Activated gamma-delta T cell treated with Interleukin-2 at 50 U/mL for 16 hours (primary cell): ENCODE results near the gene YKT6.
"Not testable (repeated sequence)": the region's sequence is repeated elsewhere in the genome, so short reads cannot be mapped to it uniquely, and the experiment has no call there.

Experiments used
- DNase-seq: peaks from one replicate; pipeline ENCODE4 v3.0.0-alpha.2; 2020

Gene YKT6

DNA sequence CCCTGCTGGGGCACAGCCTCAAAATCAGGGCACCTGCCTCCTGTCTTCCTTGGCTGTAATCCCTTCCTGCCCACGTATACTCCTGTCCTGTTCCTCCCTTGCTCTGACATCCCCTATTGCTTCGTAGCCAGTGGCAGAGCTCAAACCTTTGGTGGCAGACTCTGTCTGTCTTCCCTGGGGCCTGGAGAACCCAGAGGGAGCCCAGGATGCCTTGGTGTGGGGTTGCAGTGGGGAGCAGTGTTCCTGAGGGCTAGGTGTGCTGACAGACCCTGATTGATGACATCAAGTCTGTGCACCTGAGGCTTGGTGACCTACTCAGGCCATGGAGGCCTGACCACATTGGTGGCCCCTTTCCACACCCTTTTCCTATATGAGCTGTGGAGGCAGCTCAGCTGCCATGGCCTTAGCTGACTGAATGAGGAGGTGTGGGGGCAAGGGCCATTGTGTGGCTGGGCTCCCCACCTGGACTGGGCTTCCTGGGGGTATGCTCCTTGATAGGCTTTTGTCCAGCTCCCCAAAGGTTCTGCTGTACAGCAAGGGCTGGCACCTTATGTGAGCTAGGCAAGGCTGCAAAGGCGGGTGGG lies 6.1 kb upstream of the YKT6 start:
- DNase-seq = no peak

DNA sequence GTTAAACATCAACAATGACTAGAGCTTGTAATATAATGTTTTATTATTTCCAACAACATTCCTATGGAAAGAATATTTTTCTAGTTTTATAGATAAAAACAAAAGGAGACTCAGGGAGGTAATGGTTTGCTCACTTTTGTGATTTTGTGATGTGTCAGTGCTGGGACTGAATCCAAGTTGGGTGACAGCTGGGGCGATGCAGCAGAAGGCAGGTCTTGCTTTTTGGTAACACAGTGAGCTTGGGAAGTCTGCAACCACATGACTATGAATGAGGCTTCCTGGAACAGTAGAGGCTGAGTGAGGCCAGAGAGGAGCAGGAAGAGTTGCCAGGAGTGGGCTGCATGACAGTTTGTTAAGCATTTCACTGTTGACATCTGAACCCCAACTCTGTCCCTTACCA lies 4.9 kb upstream of the YKT6 start:
- DNase-seq = no peak

DNA sequence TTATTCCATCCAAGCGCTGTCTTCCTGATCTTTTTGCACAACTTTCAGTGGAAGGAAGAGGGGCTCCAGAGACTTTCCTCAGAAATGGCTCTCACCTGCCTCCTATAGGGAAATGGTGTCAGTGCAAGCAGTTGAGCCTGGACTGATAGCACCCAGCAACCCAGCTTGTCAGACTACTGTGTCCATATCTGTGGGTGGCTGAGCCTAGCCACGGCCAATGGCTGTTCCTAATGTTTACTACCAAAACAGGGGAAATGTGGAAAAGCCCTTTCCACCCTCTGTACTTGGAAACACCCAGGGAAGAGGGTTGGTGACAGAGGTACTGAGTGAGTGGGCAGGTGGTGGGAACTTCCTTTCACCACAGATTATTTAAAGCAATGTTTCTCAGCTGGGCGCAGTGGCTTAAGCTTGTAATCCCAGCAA lies 4.3 kb upstream of the YKT6 start:
- no peak for DNase-seq

DNA sequence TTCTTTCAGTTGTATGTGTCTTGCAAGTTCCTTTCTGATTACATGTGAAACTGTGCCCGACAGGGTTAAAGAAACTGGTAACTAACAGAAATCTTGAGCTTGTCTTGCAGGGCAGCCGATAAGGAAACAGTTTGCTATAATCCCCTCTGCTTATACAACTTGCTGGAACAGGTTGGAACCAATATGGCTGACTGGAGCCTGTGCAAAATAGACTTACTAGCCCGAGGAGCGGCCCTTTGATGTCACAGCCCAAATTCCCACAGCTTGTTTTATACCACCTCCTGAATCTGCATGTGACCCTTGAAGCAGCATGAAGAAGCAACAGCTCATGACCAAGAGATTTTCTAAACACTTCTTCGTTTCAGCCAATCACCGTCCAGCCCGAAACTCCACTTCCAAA lies 3.3 kb upstream of the YKT6 start:
- DNase-seq = no peak

DNA sequence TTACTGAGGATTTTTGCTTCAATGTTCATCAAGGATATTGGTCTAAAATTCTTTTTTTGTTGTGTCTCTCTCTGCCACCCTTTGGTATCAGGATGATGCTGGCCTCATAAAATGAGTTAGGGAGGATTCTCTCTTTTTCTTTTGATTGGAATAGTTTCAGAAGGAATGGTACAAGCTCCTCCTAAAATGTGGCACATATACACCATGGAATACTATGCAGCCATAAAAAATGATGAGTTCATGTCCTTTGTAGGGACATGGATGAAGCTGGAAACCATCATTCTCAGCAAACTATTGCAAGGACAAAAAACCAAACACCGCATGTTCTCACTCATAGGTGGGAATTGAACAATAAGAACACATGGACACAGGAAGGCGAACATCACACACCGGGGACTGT lies 615 bp upstream of the YKT6 start:
- DNase-seq = not testable (repeated sequence)

DNA sequence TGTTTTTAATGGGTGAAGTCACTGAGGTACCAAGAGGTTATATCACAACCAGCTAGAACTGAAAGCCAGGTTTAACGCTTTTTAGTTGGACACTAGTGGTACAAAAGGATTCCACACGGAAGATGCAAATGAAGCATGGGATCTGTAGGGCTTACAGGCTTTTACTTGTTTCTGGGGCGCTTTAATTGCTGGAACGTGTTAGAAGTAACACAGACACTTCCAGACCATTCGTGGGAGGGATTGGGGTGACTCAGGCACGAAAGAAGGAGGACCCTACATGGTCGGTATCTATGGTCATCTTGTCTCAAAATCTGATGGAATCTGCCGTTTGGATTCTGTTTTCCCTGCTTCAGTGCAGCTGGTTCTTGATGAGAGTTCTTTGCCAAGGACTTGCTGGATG lies 1.0 kb downstream of the YKT6 start:
- DNase-seq = no peak

DNA sequence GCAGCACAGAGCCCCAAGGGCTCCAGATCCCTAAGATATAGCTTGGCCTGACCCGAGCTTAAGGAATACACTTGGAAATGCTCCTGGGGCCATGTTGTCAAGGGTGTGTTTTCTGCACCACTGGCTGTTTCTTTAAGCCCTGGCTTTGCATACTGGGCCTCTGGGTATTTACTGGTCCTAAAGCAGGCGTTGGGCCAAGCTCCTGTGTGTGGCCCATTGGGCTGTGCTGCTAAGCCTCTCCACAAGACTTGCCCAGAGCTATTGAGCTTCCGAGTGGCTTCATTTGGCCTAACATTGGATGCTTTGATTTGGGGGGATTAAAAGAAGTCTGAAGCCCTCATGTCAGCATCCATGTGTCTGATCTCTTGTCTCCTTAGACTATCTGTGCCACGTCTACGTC lies 5.2 kb downstream of the YKT6 start:
- DNase-seq = no peak

DNA sequence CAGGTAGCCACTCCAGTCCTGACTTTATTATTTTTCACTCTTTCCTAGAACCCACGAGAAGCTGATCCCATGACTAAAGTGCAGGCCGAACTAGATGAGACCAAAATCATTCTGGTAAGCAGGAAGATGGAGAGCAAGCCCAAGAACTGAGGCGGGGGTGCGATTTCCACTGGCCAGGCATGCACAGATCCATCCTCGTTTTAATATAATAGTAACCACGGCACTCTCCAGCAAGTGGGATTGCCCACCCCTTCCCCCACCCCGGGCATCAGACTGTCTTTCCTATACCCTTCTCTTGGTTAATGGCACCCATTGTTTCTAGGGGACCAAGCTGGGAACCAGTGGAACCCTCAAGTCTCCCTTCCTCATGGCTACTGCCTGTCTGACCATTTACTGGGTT lies 7.3 kb downstream of the YKT6 start:
- DNase-seq = no peak

DNA sequence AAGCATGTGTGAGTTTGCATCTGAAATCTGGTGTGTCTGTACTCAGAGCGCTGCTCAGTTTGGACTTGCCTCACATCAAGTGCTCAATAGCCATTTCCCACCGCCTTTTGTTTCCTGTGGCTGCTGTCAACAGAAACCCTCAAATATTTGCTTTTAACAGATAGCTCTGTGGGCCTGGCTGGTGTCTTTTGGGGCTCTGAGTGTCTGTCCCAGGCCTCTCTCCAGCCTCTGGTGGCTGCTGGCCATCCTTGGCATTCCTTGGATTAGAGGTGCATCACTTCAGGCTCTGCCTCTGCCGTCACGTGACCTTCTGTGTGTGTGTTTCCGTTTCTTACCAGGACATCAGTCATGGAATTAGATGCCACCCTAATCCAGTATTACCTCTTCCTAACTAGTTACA lies 9.3 kb downstream of the YKT6 start:
- DNase-seq = no peak

DNA sequence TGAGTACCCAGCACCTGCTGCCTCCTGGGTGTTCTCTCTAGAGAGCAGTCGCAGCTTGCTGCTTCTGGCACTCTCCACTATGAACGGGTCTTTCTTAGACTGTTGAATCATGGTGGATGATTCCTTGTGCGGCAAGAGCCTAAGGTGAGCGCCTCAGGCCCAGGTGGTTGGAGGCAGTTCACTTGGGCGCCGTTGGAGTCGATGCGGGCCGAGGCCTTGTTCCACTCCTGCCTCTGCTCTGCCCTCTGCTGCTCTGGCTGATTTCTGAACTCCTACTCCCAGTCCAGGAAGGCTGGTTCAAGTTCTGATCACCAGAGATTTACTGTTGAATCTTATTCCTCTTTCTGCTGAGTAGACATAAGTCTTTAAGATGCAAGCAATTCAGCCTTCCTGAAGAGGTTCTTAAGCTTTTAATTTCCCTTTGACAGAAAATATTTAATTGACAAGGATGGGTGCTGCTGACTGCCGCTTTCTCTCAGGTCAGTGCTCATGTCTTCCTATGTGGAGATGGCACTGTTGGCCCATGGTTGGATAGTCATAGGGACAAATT lies 10.4 kb downstream of the YKT6 start:
- DNase-seq = no peak

DNA sequence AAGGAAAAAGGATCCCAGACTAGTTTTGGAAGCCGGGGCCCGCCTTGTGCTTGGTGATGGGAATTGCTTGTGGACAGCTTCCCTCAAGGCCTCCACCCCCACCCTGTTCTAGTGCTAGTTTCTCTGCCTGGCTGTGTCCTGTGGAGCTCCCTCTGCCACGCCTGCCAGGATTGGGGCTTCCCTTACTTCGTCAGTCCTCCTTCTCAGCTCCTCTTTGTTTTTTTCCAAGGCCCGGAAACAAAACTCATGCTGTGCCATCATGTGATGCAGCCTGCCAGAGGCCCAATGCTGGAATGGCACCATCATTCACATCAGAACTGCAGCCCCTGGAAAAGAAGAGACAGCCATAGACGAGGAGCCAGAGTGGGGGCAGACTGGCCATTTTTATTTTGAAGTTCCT lies 11.2 kb downstream of the YKT6 start:
- no peak for DNase-seq

DNA sequence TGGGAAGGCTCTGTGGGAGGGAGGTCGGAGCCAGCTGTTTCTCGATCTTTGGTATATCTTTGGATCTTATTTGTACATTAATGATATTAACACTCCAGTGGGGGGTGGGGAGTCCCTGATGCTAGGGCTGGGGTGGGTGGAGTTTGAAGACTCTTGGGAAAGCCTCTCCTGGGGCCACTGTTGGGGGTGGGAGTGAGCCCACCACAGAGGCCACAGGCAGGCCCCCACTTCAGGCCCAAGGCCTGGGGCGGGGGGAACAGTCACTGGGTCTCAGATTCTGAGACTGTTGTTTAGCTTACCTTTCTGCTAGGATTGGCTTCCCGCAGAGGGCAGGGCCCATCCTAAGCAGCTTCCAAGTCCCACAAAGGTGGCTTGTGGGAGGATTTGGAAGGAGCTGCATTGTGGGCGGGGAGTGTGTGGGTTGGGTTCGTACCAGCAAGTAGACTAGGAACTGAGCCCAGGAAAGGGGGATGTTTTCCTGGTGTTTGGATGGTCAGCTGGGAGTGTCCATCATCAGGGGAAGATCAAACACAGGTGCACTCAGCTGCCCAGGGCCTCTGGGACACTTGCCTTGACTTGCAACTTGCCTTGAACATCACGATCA lies 11.9 kb downstream of the YKT6 start:
- no peak for DNase-seq

DNA sequence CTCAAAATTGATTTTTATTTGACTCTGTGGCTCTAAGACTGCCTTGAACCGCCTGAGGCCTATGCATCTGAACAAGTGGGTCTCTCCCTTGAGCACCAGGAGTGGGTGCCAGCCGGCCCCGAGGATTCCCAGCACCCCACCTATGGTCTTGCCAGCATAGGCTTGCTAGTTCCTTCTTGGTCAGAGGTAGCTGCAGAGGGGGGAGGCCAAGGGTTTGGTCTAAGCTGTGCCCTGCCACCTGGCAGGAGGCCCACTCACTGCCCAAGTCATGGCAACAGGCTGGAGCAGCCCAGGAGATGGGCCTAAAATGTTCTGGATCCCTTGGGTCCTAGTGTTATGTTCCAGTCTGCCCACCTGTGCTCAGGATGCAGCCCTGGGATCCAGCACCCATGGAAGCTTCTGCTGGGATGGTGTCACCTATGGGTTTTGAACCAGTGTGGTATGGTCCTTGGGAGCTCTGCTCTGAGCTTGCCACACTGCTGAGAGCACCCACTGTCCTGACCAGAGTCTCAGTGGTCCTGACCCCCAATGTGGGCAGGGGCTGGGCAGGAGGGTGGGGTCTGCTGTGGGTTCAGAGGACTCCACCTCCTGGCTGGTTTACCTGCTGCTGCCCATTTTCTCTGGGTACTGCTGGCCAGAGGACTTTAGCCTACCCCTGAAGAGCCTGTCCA lies 12.6 kb downstream of the YKT6 start:
- no peak for DNase-seq

DNA sequence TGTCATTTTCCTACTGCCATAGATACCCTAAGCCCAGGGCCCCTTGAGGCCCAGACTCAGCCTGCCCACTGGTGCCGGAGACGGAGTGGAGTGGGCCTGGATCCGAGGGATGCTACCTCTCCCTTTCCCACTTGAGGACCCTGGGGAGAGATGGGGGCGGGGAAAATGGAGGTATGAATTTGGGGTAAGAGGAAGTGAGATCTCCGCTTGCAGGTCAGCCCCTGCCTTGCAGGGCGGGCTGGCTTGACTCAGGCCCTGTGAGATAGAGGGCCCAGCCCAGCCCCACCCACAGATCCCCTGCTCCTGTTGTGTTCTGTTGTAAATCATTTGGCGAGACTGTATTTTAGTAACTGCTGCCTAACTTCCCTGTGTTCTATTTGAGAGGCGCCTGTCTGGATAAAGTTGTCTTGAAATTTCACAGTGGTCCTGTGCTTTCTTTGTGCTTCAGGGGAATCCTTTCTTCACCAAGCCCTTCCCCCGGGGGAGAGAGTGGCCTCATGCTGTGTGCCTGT lies 13.2 kb downstream of the YKT6 start:
- no peak for DNase-seq

DNA sequence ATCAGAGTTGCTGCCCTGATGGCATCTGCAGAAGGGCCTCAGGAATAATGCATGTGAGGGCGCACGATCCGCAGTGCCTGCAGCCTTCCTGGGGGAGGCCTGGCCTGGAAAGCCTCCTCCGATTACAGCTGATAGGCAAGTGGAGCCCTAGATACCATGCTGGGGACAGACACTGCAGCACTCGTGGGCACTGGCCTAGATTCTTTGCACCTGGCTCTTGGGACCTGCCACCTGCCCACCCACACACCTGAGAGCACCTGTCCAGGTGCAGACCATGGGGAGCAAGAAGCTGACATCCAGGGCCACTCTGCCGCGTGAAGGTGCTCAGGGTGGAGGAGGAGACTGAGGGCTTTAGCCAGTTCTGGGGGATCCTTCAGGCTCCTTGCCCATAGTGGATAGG lies 14.8 kb downstream of the YKT6 start:
- DNase-seq = no peak

DNA sequence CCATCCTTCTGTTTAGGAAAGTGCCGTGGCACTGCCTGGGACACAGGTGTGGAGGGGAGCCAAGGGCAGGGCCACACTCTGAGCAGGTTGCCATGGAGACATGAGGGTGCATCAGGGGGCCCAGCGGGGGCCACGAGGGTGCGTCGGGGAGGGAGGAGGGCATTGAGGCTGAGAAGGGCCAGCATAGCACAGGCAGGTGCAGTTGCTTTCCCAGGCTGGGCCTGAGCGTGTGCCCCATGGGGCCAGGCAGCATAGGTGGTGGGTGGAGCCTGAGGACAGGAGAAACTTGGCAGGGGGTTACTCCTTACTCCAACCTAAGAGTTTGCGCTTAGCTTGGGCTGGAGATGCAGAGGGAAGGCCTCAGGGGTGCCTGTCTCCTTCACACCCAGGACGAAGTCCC lies 15.2 kb downstream of the YKT6 start:
- DNase-seq = no peak

DNA sequence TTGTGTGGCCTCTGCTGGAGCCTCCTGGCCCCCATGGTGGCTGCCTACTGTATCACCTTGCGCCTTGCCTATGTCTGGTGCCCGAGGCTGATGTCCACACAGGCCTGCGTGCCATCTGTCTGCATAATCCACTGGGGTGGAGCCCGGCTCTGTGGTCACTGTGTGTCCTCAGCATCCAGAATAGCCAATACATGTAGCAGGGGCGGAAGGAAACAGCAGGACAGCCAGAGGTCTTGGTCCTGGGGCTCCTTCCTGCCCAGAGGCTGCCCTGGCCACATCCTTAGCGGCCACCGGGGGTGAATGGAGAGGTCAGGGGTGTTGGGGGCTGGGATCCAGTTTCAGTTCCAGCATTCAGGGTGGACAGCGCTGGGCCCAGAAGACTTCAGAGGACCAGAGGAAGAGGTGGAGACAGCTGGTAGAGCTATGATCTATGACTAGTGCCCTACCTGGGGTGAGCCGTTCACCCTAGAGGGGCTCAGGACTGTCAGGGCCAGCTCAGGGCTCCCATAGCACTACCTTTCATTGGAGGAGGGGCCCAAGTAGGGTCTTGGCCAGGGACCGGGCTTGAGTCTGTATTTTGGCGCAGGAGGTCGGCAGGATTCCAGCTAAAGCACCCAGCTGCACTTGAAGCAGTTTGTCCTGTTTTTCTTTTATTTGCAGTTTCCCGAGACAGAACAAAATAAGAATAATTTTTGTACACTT lies 15.9 kb downstream of the YKT6 start:
- no peak for DNase-seq

DNA sequence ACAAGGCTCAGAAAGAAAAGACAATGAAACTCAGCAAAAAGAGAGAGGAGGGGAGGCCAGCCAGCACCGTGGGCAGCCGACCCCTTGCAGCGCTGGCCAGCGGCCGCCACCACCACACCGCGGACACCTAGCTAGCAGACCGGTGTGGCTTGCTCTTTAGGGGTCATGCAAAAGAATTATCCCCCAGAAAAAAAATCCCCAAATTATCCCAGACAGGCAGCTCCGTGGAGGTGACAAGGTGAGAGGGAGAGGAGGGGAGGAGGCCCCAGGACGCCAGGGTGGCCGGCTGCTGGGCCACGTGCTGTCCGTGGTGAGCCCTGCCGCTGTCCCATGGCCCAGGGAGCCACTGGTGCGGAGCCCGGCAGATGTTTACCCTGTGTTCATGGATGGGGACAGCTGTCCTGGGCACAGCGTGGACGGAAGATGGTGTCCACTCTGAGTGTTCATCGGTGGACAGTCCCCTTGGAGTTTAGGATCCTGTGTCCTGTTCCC lies 16.5 kb downstream of the YKT6 start:
- no peak for DNase-seq

DNA sequence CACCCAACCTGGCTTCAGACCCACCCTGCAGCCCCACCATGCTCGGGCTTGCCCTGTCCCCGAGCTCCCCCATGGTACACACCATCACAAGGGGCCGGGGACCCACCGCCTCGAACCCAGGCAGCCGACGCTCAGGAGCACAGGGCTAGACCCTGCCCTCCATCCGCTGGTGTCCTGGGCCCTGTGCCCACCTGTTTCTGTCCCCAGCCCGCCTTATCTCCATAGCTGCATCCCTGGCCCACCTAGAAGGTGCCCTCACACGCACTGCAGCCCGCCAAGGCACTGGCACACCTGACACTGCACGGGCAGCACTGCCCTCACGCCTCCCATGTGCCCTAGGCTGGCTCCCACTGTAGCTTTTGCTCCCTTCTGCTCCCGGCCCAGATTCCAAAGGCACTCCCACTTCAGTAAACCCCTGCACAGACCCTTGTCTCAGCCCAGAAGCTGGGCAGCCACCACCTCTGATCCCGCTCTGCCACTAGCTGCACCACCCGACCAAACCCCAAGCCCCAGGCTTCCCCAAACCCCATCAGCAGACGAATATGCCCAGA lies 17.1 kb downstream of the YKT6 start:
- DNase-seq = no peak

DNA sequence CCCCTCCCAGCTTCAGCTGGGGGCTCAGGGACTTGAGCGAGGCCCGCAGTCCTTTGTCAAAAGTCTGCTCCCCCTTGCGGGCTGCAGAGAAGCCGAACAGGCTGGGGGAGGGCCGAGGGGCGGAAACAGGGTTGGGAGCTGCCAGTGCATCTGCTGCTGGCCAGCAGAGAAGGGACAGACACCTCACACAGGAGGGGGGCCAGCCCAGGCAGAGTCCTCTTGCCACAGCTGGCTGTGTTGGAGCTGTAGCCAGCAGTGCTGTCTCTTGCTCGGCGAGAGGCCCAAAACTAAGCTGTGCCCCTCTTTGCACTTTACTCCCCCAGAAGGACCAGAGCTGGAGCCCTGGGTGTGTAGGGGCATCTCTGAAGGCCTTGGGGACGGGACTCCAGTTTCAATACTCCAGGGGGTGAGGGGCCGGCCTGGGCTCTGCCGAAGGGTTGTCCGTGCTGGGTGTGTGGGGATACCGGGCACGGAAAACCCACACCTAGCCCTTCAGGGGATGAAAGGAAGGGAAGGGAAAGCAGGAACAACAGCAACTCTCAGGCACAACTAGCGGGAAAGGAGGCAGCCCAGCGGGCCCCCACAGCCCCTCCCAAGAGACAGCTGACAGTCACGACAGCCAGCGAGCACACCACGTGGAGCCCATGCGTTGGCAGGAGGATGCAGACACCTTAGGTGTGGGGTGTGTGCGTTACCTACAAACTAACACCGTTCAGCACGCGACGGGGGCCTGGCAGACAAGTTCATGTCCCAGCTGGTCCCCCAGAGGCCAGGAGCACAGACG lies 17.8 kb downstream of the YKT6 start:
- DNase-seq = no peak

DNA sequence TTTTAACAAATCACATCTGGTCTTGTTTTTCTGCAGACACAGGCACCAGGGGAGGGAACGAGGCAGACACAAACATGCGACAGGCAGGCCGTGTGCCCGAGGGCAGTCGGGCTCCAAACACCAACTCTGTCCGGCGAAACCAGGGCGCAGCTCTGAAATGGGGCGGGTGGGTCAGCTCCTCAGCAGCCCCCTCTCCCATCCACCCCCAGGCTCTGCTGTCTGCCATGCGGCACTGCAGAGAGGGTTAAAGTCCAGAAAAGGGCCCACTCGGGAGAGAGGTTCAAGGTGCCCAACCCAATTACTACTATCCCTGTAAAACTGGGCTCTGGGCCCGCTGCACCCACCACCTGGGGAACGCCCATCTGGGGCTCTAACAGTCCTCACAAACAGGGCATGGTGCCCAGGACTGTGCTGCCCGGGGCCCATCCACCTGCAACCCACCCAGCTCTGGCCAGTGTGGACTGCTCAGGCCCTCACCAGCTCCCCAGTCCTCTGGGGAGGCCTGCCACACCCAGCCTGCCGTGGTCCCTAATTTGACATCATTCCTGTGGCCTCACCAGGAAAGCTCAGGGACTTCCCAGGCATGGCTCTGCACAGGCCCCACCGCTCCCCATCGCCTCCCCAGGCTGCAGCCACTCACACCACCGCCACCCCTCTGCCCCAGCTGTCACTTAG lies 18.7 kb downstream of the YKT6 start:
- no peak for DNase-seq

DNA sequence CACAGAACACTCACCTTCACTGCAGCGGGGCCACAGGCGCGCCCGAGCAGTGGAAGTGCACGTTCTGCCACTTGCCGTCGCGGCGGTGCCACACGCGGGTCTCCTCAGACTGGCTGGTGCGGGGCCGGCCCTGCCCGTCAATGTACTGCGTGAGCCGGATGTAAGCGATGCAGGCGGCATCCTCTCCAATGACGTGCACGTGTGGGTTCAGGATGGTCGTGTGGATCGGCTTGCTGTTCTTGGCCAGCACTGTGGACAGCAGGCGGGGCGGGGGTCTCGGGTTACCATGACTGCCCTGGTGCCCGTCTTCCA lies 19.2 kb downstream of the YKT6 start:
- DNase-seq = no peak
